Sigmoid colon (tissue), 7 donors: ENCODE results near the gene CNTNAP1. TPM values are rescaled to one million over a fixed set of nuclear protein-coding genes. Genes with fewer than 3 reads are reported as not detected.

ENCODE experiments used
- DNase-seq: peaks from one replicate; pipeline ENCODE4 v3.0.0-alpha.2; 2019
- H3K27ac ChIP-seq, 4 donors: fragments of 200-600 bp; sonication (generic); one replicate each; pipeline ENCODE4 v1.5.1; 2016 to 2019; ENCODE audit warnings: mild to moderate bottlenecking in 1 of 4
- H3K27me3 ChIP-seq, 3 donors: fragments of 200-600 bp; sonication (generic); one replicate each; pipeline ENCODE4 v1.5.1; 2019; ENCODE audit warnings: mild to moderate bottlenecking in 1 of 3
- H3K36me3 ChIP-seq, 4 donors: fragments of 200-600 bp; sonication (generic); one replicate each; pipeline ENCODE4 v1.5.1; 2016 to 2019
- H3K4me1 ChIP-seq, 4 donors: fragments of 200-600 bp; sonication (generic); one replicate each; pipeline ENCODE4 v1.5.1; 2017 to 2019
- H3K4me3 ChIP-seq, 4 donors: fragments of 200-600 bp; sonication (generic); one replicate each; pipeline ENCODE4 v1.5.1; 2017 to 2019; ENCODE audit warnings: mild to moderate bottlenecking in 2 of 4, moderate library complexity in 1 of 4
- H3K9me3 ChIP-seq, 4 donors: fragments of 200-600 bp in 3 of 4; sonication (generic) in 3 of 4; one replicate each; pipeline versions ENCODE4 v1.5.1 to v1.6.1; 2013 to 2019
- EP300 ChIP-seq, 4 donors: sonication (generic); formaldehyde crosslinking; IDR thresholded peaks; one replicate each; pipeline ENCODE4 v1.6.1; 2017; ENCODE audit warnings: antibody characterized with exemption in 4 of 4
- POLR2A ChIP-seq, 2 donors: fragments of 450-650 bp; IDR thresholded peaks; one replicate each; pipeline ENCODE4 v1.6.1; 2016; ENCODE audit warnings: antibody characterized with exemption in 2 of 2, mild to moderate bottlenecking in 2 of 2, moderate library complexity in 2 of 2
- POLR2AphosphoS5 ChIP-seq, 4 donors: sonication (generic); formaldehyde crosslinking; IDR thresholded peaks; one replicate each; pipeline ENCODE4 v1.6.1; 2017; ENCODE audit warnings: antibody characterized with exemption in 4 of 4
- WGBS, 2 donors: extraction: QIAGEN DNeasy Blood & Tissue Kit; methylation state at CpG; one replicate each; pipeline ENCODE4 v1.1.7; 2013; 5-methylcytosine and 5-hydroxymethylcytosine counted together
- intact Hi-C: fragments of 100-400 bp; cut with DNase I; formaldehyde crosslinking; loops from one replicate; pipeline ENCODE4 v1.15.1; 2023
- polyA plus RNA-seq, 3 donors: library from polyadenylated mRNA; stranded (reverse); fragments of 200-250 nt; gene quantifications; one replicate each; pipeline ENCODE4 v1.2.3, GENCODE V29; 2013
- total RNA-seq, 4 donors: library from RNA; depleted of rRNA; stranded (reverse); fragments of >200 nt; gene quantifications; one replicate each; pipeline ENCODE4 v1.1.0, GENCODE V29; 2016
- TF ChIP-seq, protein P1 (sequence below), 4 experiments: fragments of 450-650 bp in 3 of 4; fragments of 200-600 bp in 1 of 4; IDR thresholded peaks; one replicate each; pipeline ENCODE4 v1.5.1; 2016 to 2019; ENCODE audit warnings: antibody characterized with exemption in 4 of 4, mild to moderate bottlenecking in 3 of 4, moderate library complexity in 2 of 4
- donor health status: healthy with polysubstance abuse.
- donor health status: Bipolar disorder and iron deficiency.
- donor health status: healthy.

CNTNAP1 gene
- total and polyA plus RNA-seq, 7 donors: under 0.01 to 46.8 (median 7.7) TPM

DNA sequence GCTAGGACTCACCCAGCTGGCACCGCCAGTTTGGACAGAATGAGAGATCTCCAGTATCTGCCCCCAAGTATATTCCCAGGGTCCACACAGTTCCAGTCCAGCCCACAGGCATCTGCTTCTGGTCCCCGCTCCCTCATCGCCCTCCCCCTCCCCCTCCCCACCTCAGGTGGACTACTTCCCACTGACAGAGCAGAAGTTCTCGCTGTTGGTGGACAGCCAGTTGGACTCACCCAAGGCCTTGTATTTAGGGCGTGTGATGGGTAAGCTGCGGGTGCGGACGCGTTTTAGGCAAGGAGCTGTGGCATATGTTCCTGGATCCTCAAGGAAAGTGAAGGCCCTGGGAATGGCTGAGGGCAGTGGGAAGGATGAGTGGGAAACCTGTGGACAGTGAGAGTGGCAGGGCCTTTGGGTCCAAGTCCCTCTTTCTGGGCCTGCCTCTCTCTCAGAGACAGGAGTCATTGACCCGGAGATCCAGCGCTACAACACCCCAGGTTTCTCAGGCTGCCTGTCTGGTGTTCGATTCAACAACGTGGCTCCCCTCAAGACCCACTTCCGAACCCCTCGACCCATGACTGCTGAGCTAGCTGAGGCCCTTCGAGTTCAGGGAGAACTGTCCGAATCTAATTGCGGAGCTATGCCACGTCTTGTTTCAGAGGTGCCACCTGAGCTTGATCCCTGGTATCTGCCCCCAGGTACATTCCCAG, 14.9 kb downstream of the CNTNAP1 start:
- Histone ChIP-seq H3K36me3 (peaks cover 10 to 87% (median 32%) of the 10 kb centered on the region in 4 donors), H3K4me3 (no peak overlapping the region), H3K27ac (no peak overlapping the region), H3K4me1 (peaks cover 0 to 14% (median 12%) of the 10 kb centered on the region in 4 donors), H3K27me3 (no peaks in the 10 kb centered on the region), H3K9me3 (no peaks in the 10 kb centered on the region)
- intact Hi-C loops: no loop called here
- TF ChIP-seq, protein P1, sequence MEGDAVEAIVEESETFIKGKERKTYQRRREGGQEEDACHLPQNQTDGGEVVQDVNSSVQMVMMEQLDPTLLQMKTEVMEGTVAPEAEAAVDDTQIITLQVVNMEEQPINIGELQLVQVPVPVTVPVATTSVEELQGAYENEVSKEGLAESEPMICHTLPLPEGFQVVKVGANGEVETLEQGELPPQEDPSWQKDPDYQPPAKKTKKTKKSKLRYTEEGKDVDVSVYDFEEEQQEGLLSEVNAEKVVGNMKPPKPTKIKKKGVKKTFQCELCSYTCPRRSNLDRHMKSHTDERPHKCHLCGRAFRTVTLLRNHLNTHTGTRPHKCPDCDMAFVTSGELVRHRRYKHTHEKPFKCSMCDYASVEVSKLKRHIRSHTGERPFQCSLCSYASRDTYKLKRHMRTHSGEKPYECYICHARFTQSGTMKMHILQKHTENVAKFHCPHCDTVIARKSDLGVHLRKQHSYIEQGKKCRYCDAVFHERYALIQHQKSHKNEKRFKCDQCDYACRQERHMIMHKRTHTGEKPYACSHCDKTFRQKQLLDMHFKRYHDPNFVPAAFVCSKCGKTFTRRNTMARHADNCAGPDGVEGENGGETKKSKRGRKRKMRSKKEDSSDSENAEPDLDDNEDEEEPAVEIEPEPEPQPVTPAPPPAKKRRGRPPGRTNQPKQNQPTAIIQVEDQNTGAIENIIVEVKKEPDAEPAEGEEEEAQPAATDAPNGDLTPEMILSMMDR (IDR thresholded peaks at IDR 0.05): no peak
- TF ChIP-seq POLR2AphosphoS5 (IDR thresholded peaks at IDR 0.05): no peak
- no peak for TF ChIP-seq POLR2A (IDR thresholded peaks at IDR 0.05)
- TF ChIP-seq EP300 (IDR thresholded peaks at IDR 0.05): no peak
- DNase-seq: no peak
- 95 to 96% methylated on average over 19 of the region's 19 CpGs for WGBS, 2 donors

- Histone ChIP-seq H3K4me1 (peaks cover 0 to 14% (median 12%) of the 10 kb centered on the region in 4 donors), H3K4me3 (no peak overlapping the region), H3K9me3 (no peaks in the 10 kb centered on the region), H3K36me3 (peaks cover 19 to 87% (median 46%) of the 10 kb centered on the region in 4 donors), H3K27me3 (no peaks in the 10 kb centered on the region), H3K27ac (peak overlapping the region in 3 of 4 donors; percentile 39 to 58 (median 54))
- WGBS, 2 donors: 82 to 88% methylated on average over 2 of the region's 2 CpGs
- TF ChIP-seq EP300 (IDR thresholded peaks at IDR 0.05) (no peak), POLR2A (IDR thresholded peaks at IDR 0.05) (no peak), POLR2AphosphoS5 (IDR thresholded peaks at IDR 0.05) (no peak)
- TF ChIP-seq, protein P1 (IDR thresholded peaks at IDR 0.05): no peak
- no peak for DNase-seq
- intact Hi-C loops: no loop called here
These were observed 16.5 kb downstream of the CNTNAP1 start for GRCh38 chr17:42698736-42699414.

DNA sequence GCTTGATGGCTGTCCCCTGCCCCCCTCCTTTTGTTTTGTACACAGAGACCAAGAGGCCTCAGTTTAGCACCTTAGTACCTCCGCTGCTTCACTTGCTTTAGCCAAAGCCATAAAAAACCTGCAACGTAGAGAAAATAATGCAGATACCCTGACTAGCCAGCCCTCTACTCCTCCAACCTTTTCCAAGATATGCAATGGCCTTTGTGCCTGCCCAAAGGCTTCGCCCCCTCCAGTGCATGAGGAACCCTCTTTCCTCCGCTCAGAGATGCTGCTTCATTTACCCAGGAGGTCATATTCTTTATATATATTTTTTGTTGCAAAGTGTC, 17.0 kb downstream of the CNTNAP1 start:
- H3K27me3 ChIP-seq: no peaks in the 10 kb centered on the region
- TF ChIP-seq, protein P1 (IDR thresholded peaks at IDR 0.05): no peak
- TF ChIP-seq POLR2A (IDR thresholded peaks at IDR 0.05): no peak
- peak overlapping the region in 3 of 4 donors; percentile 39 to 58 (median 54) for H3K27ac ChIP-seq
- intact Hi-C loops: no loop called here
- WGBS, 2 donors: 89 to 93% methylated on average over 4 of the region's 4 CpGs
- peaks cover 0 to 14% (median 12%) of the 10 kb centered on the region in 4 donors for H3K4me1 ChIP-seq
- no peaks in the 10 kb centered on the region for H3K9me3 ChIP-seq
- no peak for DNase-seq
- peaks cover 24 to 87% (median 49%) of the 10 kb centered on the region in 4 donors for H3K36me3 ChIP-seq
- H3K4me3 ChIP-seq: no peak overlapping the region

GRCh38 chr17:42700586-42701289, 18.4 kb downstream of the CNTNAP1 start:
- no peak for DNase-seq
- WGBS, 2 donors: 83 to 86% methylated on average over 10 of the region's 10 CpGs

More at GRCh38 chr17:42700586-42701289, 18.4 kb downstream of the CNTNAP1 start:
- intact Hi-C loops: no loop called here
- Histone ChIP-seq H3K27ac (no peak overlapping the region), H3K4me3 (no peak overlapping the region), H3K4me1 (peaks cover 0 to 14% (median 12%) of the 10 kb centered on the region in 4 donors), H3K27me3 (no peaks in the 10 kb centered on the region), H3K36me3 (peaks cover 38 to 87% (median 57%) of the 10 kb centered on the region in 4 donors), H3K9me3 (no peaks in the 10 kb centered on the region)
- TF ChIP-seq EP300 (IDR thresholded peaks at IDR 0.05) (no peak), POLR2AphosphoS5 (IDR thresholded peaks at IDR 0.05) (no peak), POLR2A (IDR thresholded peaks at IDR 0.05) (no peak)
- TF ChIP-seq, protein P1 (IDR thresholded peaks at IDR 0.05): no peak
